GM18907 (cell line): ENCODE results near the gene SHISA2.
"Not testable (repeated sequence)": the region's sequence is repeated elsewhere in the genome, so short reads cannot be mapped to it uniquely, and the experiment has no call there.

Source experiments
- ATAC-seq: cut with Tn5 transposase; IDR thresholded peaks from one replicate; pipeline ENCODE4 v1.9.1; 2021; ENCODE audit warnings: mild to moderate bottlenecking, moderate library complexity; ENCODE audit not compliant: unreplicated experiment

SHISA2 gene

GRCh38 chr13:26051657-26052311 lies at the start of gene SHISA2:
TSS of gene SHISA2 (minus strand) at chr13:26052016. CDS start at chr13:26050975, 1,041 bp downstream.
- ATAC-seq: no peak

GRCh38 chr13:26095846-26096610 lies 44.2 kb upstream of the SHISA2 start:
- ATAC-seq: no peak

- ATAC-seq: no peak
These were observed 43.5 kb upstream of the SHISA2 start for GRCh38 chr13:26095338-26095737.

- not testable (repeated sequence) for ATAC-seq
These were observed 25.0 kb upstream of the SHISA2 start for GRCh38 chr13:26076821-26077220.

GRCh38 chr13:26075498-26075897 lies 23.7 kb upstream of the SHISA2 start:
- no peak for ATAC-seq

- ATAC-seq: no peak
These were observed 22.9 kb upstream of the SHISA2 start for GRCh38 chr13:26074706-26075105.

GRCh38 chr13:26072335-26072734 lies 20.5 kb upstream of the SHISA2 start:
- ATAC-seq: not testable (repeated sequence)

- no peak for ATAC-seq
These were observed 19.9 kb upstream of the SHISA2 start for GRCh38 chr13:26071691-26072090.

- not testable (repeated sequence) for ATAC-seq
These were observed 17.8 kb upstream of the SHISA2 start for GRCh38 chr13:26069642-26070041.

GRCh38 chr13:26068372-26068771 lies 16.6 kb upstream of the SHISA2 start:
- not testable (repeated sequence) for ATAC-seq

GRCh38 chr13:26067601-26068000 lies 15.8 kb upstream of the SHISA2 start:
- ATAC-seq: no peak

- not testable (repeated sequence) for ATAC-seq
These were observed 14.7 kb upstream of the SHISA2 start for GRCh38 chr13:26066492-26066891.

GRCh38 chr13:26062853-26063444 lies 11.1 kb upstream of the SHISA2 start:
- ATAC-seq: no peak

- no peak for ATAC-seq
These were observed 10.1 kb upstream of the SHISA2 start for GRCh38 chr13:26061947-26062346.

- no peak for ATAC-seq
These were observed 9.4 kb upstream of the SHISA2 start for GRCh38 chr13:26061256-26061655.

GRCh38 chr13:26060357-26060756 lies 8.5 kb upstream of the SHISA2 start:
- no peak for ATAC-seq

- ATAC-seq: no peak
These were observed 6.9 kb upstream of the SHISA2 start for GRCh38 chr13:26058704-26059103.

GRCh38 chr13:26054896-26055295 lies 3.1 kb upstream of the SHISA2 start:
- no peak for ATAC-seq

GRCh38 chr13:26053418-26053980 lies 1.7 kb upstream of the SHISA2 start:
- no peak for ATAC-seq

GRCh38 chr13:26052337-26052736 lies 521 bp upstream of the SHISA2 start:
- no peak for ATAC-seq

GRCh38 chr13:26051231-26051656 lies 572 bp downstream of the SHISA2 start:
- ATAC-seq: no peak
